Measurements from ENCODE around the gene CIZ1.
"Not testable (repeated sequence)": the region's sequence is repeated elsewhere in the genome, so short reads cannot be mapped to it uniquely, and the experiment has no call there.

Gene CIZ1

DNA sequence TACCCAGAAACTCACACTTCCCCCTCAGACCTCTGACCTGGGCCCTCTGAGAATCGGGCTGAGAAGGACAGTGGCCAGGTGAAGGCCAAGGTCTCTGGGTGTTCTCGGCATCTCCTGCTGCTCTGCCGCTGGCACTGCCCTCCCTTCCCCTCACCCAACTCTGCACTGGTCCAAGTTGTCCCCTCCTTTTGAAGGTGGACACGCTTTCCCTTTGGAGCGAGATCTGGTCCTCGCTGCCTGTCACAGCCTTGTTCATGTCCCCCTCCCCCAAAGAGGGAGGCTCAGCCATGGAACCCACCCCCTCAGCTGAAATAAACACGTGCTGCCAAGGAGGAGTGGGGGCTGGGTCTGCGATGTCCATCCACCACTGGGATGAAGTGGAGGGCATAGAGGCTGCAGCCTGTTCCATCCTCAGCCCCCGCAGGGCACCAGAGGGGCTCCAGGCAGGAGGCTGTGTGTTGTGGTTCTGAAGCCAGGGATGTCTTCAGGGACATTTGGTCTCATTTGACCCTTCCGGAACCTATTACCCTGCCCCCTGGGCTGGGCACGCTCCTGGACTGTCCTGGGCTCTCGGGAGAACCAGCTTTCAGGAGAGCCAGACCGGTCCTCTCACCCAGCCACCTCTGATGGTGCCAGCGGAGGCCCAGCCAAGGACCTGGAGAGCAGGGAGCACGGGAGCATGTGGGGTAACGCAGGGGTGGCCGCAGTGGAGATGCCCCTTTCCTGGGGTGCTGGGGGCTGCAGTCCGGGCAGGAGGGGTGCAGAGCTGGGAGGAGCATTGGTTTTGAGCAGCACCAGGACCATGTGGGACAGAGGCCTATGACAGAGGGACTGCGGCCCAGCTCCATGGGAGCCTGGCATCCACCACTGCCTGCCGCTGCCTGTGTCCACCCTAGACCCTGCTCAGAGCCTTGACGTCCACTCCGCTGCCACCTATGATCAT, 46.9 kb downstream of the CIZ1 start:
- DNase-seq: no peak

- DNase-seq: no peak
Observed at GRCh38 chr9:128143525-128144238, 47.7 kb downstream of the CIZ1 start.

DNA sequence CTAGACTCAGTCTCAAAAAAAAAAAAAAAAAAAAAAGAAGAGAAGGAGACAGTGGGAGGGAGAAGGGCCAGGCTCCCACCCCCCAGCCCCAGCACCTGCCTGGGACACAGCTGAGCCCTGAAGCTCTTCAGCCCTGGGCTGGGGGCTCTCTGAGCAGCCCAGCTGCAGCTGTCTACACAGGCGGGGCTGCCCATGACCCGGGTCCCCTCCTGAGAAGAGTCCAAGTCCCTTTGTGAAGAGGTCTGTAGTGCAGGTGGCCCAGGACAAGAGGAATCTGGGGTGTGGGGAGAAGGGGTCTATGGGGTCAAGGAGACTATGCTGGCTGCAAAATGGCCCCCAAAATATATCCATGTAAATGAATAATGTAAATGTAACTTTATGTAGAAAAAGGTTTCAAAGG, 48.8 kb downstream of the CIZ1 start:
- DNase-seq: no peak

- no peak for DNase-seq
Observed at GRCh38 chr9:128142061-128142460, 49.3 kb downstream of the CIZ1 start.

- no peak for DNase-seq
Observed at GRCh38 chr9:128141604-128142003, 49.8 kb downstream of the CIZ1 start.

DNA sequence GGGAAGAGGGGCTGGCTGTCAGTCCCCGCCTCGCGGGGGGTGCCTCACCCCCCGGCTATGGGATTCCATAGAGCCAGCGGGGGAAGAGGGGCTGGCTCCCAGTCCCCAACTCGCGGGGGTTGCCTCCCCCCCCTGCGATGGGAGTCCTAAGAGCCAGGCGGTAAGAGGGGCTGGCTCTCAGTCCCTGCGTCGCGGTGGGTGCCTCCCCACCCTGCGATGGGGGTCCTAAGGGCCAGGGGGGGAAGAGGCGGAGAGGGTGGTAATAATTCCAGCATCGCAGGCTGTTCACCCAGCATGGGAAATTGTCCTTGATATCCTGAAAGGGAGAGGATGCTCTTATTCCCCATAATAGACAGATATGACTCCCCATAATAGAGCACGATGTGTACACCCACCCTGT, 51.8 kb downstream of the CIZ1 start:
- DNase-seq: no peak

DNA sequence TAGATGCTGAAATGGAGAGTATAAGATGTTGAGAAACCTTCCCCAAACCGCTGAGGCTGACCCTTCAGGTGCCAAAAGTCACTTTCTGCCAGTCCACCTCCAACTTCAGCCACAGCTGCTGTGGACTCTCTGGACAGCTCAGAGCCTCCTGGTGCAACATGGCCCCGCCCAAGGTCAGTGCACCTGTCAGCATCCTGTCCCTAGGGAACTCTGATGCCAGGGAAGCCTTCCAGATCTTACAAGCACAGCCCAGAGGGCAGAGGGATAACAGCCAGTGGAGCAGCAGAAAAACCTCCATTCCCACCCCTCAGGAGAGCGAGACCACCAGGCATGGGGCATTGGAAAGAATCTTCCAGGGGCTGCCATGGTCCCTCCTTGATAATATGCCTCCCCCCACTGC, 53.4 kb downstream of the CIZ1 start:
- no peak for DNase-seq

DNA sequence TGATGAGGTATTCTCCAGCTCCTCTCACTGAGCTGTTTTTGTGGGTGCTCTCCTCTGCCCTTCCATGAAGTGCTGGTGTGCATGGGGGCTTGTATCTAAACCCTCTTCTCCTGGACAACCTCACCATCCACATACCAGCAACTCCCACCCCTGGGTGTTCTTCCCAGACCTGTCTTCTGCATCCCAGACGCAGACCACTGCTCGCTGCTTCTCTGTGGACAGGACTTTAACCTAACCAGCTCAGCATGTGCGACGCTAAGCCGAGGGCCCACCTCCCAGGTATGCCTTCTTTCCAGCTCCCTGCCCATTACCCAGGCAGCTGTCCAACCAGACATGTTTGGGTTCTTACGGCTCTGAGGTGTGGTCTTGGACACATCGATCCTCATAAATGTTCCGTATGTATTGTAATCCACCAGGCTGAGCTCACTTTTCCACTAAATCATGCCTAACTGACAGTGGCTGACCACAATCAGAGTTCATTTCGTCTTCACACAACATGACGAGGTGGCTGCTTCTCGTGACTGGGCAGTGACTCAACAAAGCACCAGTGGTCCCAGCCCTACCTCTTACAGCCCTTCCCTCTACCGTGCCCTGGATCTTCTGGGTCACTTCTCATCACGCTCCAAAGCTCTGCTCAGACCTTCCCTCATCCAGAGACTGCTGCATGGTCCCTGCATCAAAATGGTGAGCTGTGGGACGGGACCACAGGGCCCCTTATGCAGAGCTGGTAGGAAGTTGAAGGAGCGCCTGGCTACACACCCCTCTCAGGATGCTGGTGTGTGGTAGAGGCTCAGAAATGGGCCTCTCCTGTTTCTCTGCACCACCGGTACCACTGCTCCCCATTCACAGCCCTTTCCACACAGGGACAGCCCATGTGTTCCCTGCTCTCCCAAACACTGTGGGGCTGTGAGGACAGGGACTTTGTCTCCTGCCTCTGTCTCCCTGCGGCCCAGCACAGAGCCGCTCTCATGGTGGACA, 54.3 kb downstream of the CIZ1 start:
- DNase-seq: no peak

DNA sequence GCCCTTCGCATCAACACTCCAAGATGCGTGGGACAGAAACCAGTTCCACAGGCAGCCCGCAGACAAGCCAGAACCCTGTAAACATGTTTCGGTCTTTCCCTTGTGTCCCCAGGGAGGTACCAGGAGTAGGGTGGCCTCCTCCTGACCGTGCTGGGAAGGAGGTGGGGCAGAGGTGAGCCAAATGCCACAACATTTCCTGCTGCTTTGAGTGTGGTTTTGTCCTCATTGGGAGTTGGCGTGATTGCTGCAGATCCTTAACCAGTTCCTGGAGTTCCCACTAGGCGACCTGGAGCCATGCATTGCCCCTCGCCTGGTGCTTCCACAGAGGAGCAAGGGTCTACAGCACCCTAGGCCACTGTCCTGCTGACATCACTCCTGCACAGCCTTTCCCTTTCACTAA, 55.8 kb downstream of the CIZ1 start:
- DNase-seq: not testable (repeated sequence)

DNA sequence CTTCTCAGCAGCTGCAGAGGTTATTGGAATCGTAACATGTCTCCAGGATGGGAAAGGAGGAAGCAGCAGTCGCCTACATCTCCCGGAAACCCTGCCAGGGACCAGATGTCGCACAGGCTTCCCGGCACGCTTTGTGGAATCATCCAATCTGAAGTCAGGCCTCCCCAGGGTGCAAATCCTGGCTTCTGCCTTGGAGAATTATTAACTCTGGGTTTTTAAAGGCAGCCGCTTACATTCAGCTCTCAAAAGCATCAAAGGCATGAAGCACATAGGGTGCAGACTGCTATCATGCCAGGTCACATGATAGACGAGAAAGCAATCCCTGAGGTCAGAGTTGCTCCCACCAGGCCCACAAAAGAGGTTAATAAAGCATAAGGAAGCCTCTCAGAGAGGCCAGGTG, 59.2 kb downstream of the CIZ1 start:
- DNase-seq: not testable (repeated sequence)

DNA sequence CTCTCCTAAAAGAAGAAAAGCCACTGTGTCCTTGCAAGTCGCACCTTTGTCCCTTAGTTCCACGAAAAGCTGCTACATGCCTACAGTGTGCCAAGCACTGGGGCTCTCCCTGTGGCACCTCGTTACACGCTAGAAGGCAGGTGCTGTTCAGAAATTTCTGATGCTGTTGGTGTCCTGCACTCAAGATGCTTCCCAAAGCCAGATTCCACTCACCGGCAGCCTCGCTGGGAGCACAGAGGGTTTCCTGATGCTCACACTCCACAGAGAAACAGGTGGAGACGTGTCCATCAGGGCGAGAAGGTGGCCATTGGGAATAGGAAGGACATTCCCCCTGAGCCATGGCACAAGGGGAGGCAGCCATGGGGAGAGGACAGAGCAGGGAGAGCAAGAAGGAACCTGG, 60.0 kb downstream of the CIZ1 start:
- DNase-seq: not testable (repeated sequence)

GRCh38 chr9:128130651-128131050, 60.7 kb downstream of the CIZ1 start:
- DNase-seq: not testable (repeated sequence)

DNA sequence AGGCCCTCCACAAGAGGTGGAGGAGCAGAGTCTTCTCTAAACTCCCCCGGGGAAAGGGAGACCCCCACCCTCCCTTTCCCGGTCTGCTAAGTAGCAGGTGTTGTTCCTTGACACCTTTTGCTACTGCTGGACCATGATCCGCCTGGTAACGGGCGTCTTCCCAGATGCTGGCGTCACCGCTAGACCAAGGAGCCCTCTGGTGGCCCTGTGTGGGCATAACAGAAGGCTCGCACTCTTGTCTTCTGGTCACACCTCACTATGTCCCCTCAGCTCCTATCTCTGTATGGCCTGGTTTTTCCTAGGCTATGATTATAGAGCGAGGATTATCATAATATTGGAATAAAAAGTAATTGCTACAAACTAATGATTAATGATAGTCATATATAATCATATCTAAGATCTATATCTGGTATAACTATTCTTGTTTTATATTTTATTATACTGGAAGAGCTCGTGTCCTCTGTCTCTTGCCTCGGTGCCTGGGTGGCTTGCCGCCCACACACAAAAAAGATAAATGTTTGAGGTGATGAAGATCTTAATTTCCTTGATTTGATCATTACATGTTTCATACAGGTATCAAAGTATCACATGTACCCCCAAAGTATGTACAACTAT, 61.3 kb downstream of the CIZ1 start:
- not testable (repeated sequence) for DNase-seq

DNA sequence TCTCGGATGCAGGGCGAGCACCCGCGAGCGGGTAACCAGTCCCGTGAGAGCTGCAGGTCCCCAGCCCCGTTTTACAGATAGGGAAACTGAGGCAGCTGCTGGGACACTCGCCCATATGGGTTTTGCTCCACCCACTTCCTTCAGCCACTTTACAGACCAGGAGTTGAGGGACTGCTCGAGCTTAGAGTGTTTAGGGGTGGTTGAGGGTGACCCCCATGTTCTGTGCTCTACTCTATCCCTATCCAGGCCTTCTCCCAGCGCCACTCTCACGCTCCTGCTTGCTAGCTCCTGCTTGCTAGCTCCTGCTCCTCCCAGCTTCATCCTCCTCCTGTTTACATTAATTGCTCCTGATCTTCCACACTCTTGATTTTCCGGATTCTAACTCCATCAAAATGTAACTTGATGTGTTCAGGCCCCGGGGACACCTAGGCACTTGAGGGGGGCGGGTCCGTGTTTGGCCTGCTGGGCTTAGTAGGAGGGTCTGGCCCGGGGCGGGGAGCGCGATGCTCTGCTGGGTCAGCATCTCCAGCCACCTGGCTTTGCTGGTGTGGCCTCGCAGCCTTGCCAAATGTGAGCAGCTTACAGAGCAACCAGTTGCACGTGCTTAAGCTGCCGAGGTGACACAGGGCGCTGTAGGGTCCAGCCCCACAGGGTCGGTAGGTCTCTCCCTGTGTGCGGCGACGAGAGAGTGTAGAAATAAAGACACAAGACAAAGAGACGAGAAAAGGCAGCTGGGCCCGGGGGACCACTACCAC, 62.4 kb downstream of the CIZ1 start:
- peak; percentile 91 for DNase-seq

- peak; percentile 96 for DNase-seq
Observed at GRCh38 chr9:128127990-128128835, 63.2 kb downstream of the CIZ1 start.

- peak; percentile 96 for DNase-seq
Observed at GRCh38 chr9:128127568-128127989, 63.8 kb downstream of the CIZ1 start, which contains the start of gene PTGES2. TSS of gene PTGES2 (minus strand) at chr9:128127729. CDS start at chr9:128127717, 12 bp downstream.

GRCh38 chr9:128125580-128126354, 65.6 kb downstream of the CIZ1 start:
- DNase-seq: no peak

DNA sequence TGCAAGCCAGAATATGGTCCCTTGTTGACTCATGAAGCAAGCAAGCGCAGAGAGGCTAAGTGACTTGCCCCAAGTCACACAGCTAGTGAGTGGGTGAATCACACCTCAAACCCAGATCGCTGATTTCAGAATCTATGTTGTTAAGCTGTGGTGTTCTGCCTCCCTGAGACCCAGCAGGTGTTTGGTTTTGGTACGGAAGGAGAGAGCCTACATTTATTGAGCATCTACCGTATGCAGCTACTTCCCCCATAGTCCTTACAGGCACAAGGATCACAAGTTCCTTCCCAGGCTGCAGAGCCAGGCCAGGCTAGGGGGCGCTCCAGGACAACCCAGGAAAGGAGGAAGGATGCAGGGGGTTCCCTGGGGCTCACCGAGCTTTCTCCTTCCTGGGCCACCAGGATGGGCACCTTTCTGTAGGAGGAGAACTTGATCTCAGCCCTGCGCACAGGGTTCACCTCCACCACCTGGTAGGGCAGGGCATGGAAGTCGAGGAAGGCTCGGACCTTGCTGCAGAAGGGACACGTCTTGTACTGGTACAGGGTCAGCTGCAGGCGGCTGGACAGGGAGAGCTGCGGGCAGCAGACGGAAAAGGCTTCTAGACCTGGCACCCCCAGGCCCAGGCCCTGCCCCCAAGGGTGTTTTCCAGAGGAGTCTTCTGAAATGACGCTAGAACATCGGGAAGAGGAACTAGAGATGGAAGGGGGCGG, 66.3 kb downstream of the CIZ1 start:
- peak; percentile 60 for DNase-seq

DNA sequence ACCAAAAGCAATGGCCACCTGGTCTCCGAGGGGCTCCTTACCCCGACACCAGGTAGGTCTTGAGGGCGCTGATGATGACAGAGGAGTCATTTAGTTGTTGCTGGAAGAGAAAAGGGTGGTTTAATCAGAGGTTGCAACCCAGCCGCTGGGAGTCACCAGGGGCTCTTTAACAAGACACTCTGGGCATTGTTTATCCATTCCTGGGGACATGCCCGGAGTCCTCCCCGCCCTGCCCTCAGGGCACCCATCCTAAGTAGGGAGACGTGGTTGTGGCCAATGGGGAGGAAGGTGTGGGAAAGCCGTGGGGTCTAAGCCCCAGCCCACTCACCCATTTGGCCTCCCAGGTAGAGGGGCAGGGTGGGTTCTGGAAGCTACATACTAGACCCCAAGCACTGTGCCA, 66.9 kb downstream of the CIZ1 start:
- DNase-seq: no peak

Data from RPMI8226 (cell line).